ENCODE measurements around the gene ASIC1. TPM values are rescaled to one million over a fixed set of nuclear protein-coding genes. Genes with fewer than 3 reads are reported as not detected.

The ASIC1 gene
- total RNA-seq, 3 donors from 2014 or later, result 2.8 to 8.4 (median 7.7) TPM

GRCh38 chr12:50061946-50062686, 4.7 kb downstream of the ASIC1 start:
- peaks cover 23% of the 10 kb centered on the region for H3K27me3 Mint-ChIP-seq (ENCODE audit: low read depth)
- H3K4me3 Mint-ChIP-seq, result no peak overlapping the region
- no peak for ATAC-seq
- peaks cover 13% of the 10 kb centered on the region for H3K4me1 Mint-ChIP-seq (ENCODE audit: low read depth)
- H3K9me3 Mint-ChIP-seq, result no peaks in the 10 kb centered on the region
- no peak for DNase-seq
- H3K36me3 Mint-ChIP-seq (ENCODE audit: insufficient read depth), result no peaks in the 10 kb centered on the region

- DNase-seq (no peak), ATAC-seq (no peak)
- H3K4me1 Mint-ChIP-seq (ENCODE audit: low read depth), result peaks cover 12% of the 10 kb centered on the region
- H3K36me3 Mint-ChIP-seq (ENCODE audit: insufficient read depth), result no peaks in the 10 kb centered on the region
- peaks cover 22% of the 10 kb centered on the region for H3K27me3 Mint-ChIP-seq (ENCODE audit: low read depth)
- H3K4me3 Mint-ChIP-seq, result no peak overlapping the region
- no peaks in the 10 kb centered on the region for H3K9me3 Mint-ChIP-seq
Observed at GRCh38 chr12:50062728-50063460, 5.5 kb downstream of the ASIC1 start.

- H3K9me3 Mint-ChIP-seq, result no peaks in the 10 kb centered on the region
- no peak for DNase-seq
- no peaks in the 10 kb centered on the region for H3K36me3 Mint-ChIP-seq (ENCODE audit: insufficient read depth)
- peaks cover 5% of the 10 kb centered on the region for H3K4me1 Mint-ChIP-seq (ENCODE audit: low read depth)
- ATAC-seq, result no peak
- H3K27me3 Mint-ChIP-seq (ENCODE audit: low read depth), result peaks cover 11% of the 10 kb centered on the region
- no peak overlapping the region for H3K4me3 Mint-ChIP-seq
Observed at GRCh38 chr12:50065726-50066310, 8.4 kb downstream of the ASIC1 start.

- Mint-ChIP-seq H3K4me1 (ENCODE audit: low read depth) (peaks cover 5% of the 10 kb centered on the region), H3K27me3 (ENCODE audit: low read depth) (peaks cover 11% of the 10 kb centered on the region), H3K4me3 (no peak overlapping the region), H3K36me3 (ENCODE audit: insufficient read depth) (no peaks in the 10 kb centered on the region), H3K9me3 (no peaks in the 10 kb centered on the region)
- no peak for ATAC-seq
- no peak for DNase-seq
Observed at GRCh38 chr12:50066402-50066801, 9.0 kb downstream of the ASIC1 start.

GRCh38 chr12:50069069-50069468, 11.7 kb downstream of the ASIC1 start:
- no peaks in the 10 kb centered on the region for H3K36me3 Mint-ChIP-seq (ENCODE audit: insufficient read depth)
- no peaks in the 10 kb centered on the region for H3K27me3 Mint-ChIP-seq (ENCODE audit: low read depth)
- DNase-seq (no peak), ATAC-seq (no peak)
- peaks cover 5% of the 10 kb centered on the region for H3K4me1 Mint-ChIP-seq (ENCODE audit: low read depth)
- H3K9me3 Mint-ChIP-seq, result no peaks in the 10 kb centered on the region
- no peak overlapping the region for H3K4me3 Mint-ChIP-seq

GRCh38 chr12:50069539-50069938, 12.1 kb downstream of the ASIC1 start:
- H3K4me3 Mint-ChIP-seq, result no peak overlapping the region
- no peaks in the 10 kb centered on the region for H3K36me3 Mint-ChIP-seq (ENCODE audit: insufficient read depth)
- no peaks in the 10 kb centered on the region for H3K27me3 Mint-ChIP-seq (ENCODE audit: low read depth)
- ATAC-seq, result no peak
- no peak for DNase-seq
- H3K4me1 Mint-ChIP-seq (ENCODE audit: low read depth), result peaks cover 5% of the 10 kb centered on the region
- H3K9me3 Mint-ChIP-seq, result no peaks in the 10 kb centered on the region

GRCh38 chr12:50070314-50071060, 13.1 kb downstream of the ASIC1 start:
- ATAC-seq, result peak; percentile 53 to 58
- Mint-ChIP-seq H3K4me3 (no peak overlapping the region), H3K27me3 (ENCODE audit: low read depth) (no peaks in the 10 kb centered on the region), H3K36me3 (ENCODE audit: insufficient read depth) (no peaks in the 10 kb centered on the region), H3K9me3 (no peaks in the 10 kb centered on the region), H3K4me1 (ENCODE audit: low read depth) (peaks cover 5% of the 10 kb centered on the region)
- peak; percentile 61 for DNase-seq

- Mint-ChIP-seq H3K36me3 (ENCODE audit: insufficient read depth) (no peaks in the 10 kb centered on the region), H3K4me3 (no peak overlapping the region), H3K9me3 (no peaks in the 10 kb centered on the region), H3K27me3 (ENCODE audit: low read depth) (peaks cover under 1% of the 10 kb centered on the region), H3K4me1 (ENCODE audit: low read depth) (peaks cover 5% of the 10 kb centered on the region)
- DNase-seq (no peak), ATAC-seq (no peak)
Observed at GRCh38 chr12:50072198-50072907, 15.0 kb downstream of the ASIC1 start.

GRCh38 chr12:50073206-50073605, 15.8 kb downstream of the ASIC1 start:
- H3K9me3 Mint-ChIP-seq, result no peaks in the 10 kb centered on the region
- DNase-seq, result no peak
- H3K36me3 Mint-ChIP-seq (ENCODE audit: insufficient read depth), result no peaks in the 10 kb centered on the region
- ATAC-seq, result no peak
- H3K4me1 Mint-ChIP-seq (ENCODE audit: low read depth), result peaks cover 5% of the 10 kb centered on the region
- H3K4me3 Mint-ChIP-seq, result no peak overlapping the region
- peaks cover 3% of the 10 kb centered on the region for H3K27me3 Mint-ChIP-seq (ENCODE audit: low read depth)

GRCh38 chr12:50073712-50074111, 16.3 kb downstream of the ASIC1 start:
- no peak for ATAC-seq
- no peak for DNase-seq
- Mint-ChIP-seq H3K4me3 (no peak overlapping the region), H3K4me1 (ENCODE audit: low read depth) (peaks cover 5% of the 10 kb centered on the region), H3K36me3 (ENCODE audit: insufficient read depth) (no peaks in the 10 kb centered on the region), H3K9me3 (no peaks in the 10 kb centered on the region), H3K27me3 (ENCODE audit: low read depth) (peaks cover 3% of the 10 kb centered on the region)

- DNase-seq (peak; percentile 82), ATAC-seq (peak; percentile 95 to 96)
- Mint-ChIP-seq H3K4me1 (ENCODE audit: low read depth) (peaks cover 5% of the 10 kb centered on the region), H3K36me3 (ENCODE audit: insufficient read depth) (no peaks in the 10 kb centered on the region), H3K4me3 (no peak overlapping the region), H3K9me3 (no peaks in the 10 kb centered on the region), H3K27me3 (ENCODE audit: low read depth) (peaks cover 3% of the 10 kb centered on the region)
Observed at GRCh38 chr12:50074936-50075807, 17.8 kb downstream of the ASIC1 start.

- DNase-seq (no peak), ATAC-seq (no peak)
- H3K36me3 Mint-ChIP-seq (ENCODE audit: insufficient read depth), result no peaks in the 10 kb centered on the region
- H3K27me3 Mint-ChIP-seq (ENCODE audit: low read depth), result peaks cover 3% of the 10 kb centered on the region
- no peaks in the 10 kb centered on the region for H3K9me3 Mint-ChIP-seq
- H3K4me1 Mint-ChIP-seq (ENCODE audit: low read depth), result no peaks in the 10 kb centered on the region
- no peak overlapping the region for H3K4me3 Mint-ChIP-seq
Observed at GRCh38 chr12:50075808-50076170, 18.4 kb downstream of the ASIC1 start.

GRCh38 chr12:50077099-50077498, 19.7 kb downstream of the ASIC1 start:
- H3K4me1 Mint-ChIP-seq (ENCODE audit: low read depth), result no peaks in the 10 kb centered on the region
- peaks cover 3% of the 10 kb centered on the region for H3K27me3 Mint-ChIP-seq (ENCODE audit: low read depth)
- DNase-seq (no peak), ATAC-seq (no peak)
- H3K4me3 Mint-ChIP-seq, result no peak overlapping the region
- H3K9me3 Mint-ChIP-seq, result no peaks in the 10 kb centered on the region
- H3K36me3 Mint-ChIP-seq (ENCODE audit: insufficient read depth), result no peaks in the 10 kb centered on the region

Measured in activated T-cell treated with anti-CD3 and anti-CD28 coated beads, Interleukin-2, amount 50 U/mL, for 4 hours (primary cell).